ENCODE data around the gene PRDX1. TPM values are rescaled to one million over a fixed set of nuclear protein-coding genes. Genes with fewer than 3 reads are reported as not detected.

Gene PRDX1
- total and polyA plus RNA-seq, 2 of the 13 experiments (the other 11 are each of a cell fraction or from before 2014, with no cell fraction given): 761 to 1,898 TPM

GRCh38 chr1:45550401-45551351 lies 29.0 kb upstream of the PRDX1 start, which contains the start of gene AKR1A1 (continued):
- TF ChIP-seq PREB (CRISPR knock-in tag; IDR thresholded peaks at IDR 0.05): no peak
- peak; percentile 92 for TF ChIP-seq ZNF574 (CRISPR knock-in tag; IDR thresholded peaks at IDR 0.05)
- no peak for TF ChIP-seq SMARCE1 (IDR thresholded peaks at IDR 0.05; ENCODE audit: borderline replicate concordance)
- TF ChIP-seq POLR2G (IDR thresholded peaks at IDR 0.05; ENCODE audit: low read depth, low read length): peak; percentile 93
- TF ChIP-seq ZNF33A (CRISPR knock-in tag; IDR thresholded peaks at IDR 0.05; ENCODE audit: borderline replicate concordance): no peak
- no peak; the same call in 1 of the 2 replicates for TF ChIP-seq ZC3H4 (CRISPR knock-in tag; IDR thresholded peaks at IDR 0.05; ENCODE audit: borderline replicate concordance)
- peak; percentile 31; the same call in 1 of the 2 replicates for TF ChIP-seq ZNF484 (CRISPR knock-in tag; IDR thresholded peaks at IDR 0.05; ENCODE audit: borderline replicate concordance, low read depth)
- peak; percentile 70; the same call in 1 of the 2 replicates for TF ChIP-seq MYPOP (CRISPR knock-in tag; IDR thresholded peaks at IDR 0.05)
- TF ChIP-seq HDAC6 (IDR thresholded peaks at IDR 0.05; ENCODE audit: low read depth, low read length): no peak
- peak; percentile 79 for TF ChIP-seq KDM2A (CRISPR knock-in tag; IDR thresholded peaks at IDR 0.05; ENCODE audit: borderline replicate concordance, low read depth)
- TF ChIP-seq FOXC1 (CRISPR knock-in tag; IDR thresholded peaks at IDR 0.05; ENCODE audit: borderline replicate concordance): peak; percentile 95
- no peak; the same call in 1 of the 2 replicates for TF ChIP-seq HNF1A (IDR thresholded peaks at IDR 0.05; ENCODE audit: low read depth)
- peak; percentile 78; the same call in 1 of the 2 replicates for TF ChIP-seq HNF1A (CRISPR knock-in tag; IDR thresholded peaks at IDR 0.05; ENCODE audit: borderline replicate concordance)
- TF ChIP-seq ZEB1 (IDR thresholded peaks at IDR 0.05; ENCODE audit: insufficient replicate concordance, low read depth): peak; percentile 47
- TF ChIP-seq ZNF326 (CRISPR knock-in tag; IDR thresholded peaks at IDR 0.05; ENCODE audit: borderline replicate concordance): no peak
- TF ChIP-seq IRF2 (CRISPR knock-in tag; IDR thresholded peaks at IDR 0.05): peak; percentile 73; the same call in 1 of the 2 replicates
- no peak for TF ChIP-seq ADNP (CRISPR knock-in tag; IDR thresholded peaks at IDR 0.05)

Data from HepG2 (cell line).